Gastrocnemius medialis (tissue), 4 donors: ENCODE results near the gene SEL1L2. TPM values are rescaled to one million over a fixed set of nuclear protein-coding genes. Genes with fewer than 3 reads are reported as not detected.

Experiments used
- ATAC-seq, 2 donors: fragments of 150-250 bp; one replicate each; pipeline ENCODE4 v1.9.1; 2016
- DNase-seq, 2 donors: peaks; one replicate each; pipeline ENCODE4 v3.0.0-alpha.2; 2019
- H3K27ac ChIP-seq, 4 donors: fragments of 200-600 bp; sonication (generic); 1 replicate in 1 of 4; 2 replicates in 3 of 4; pipeline ENCODE4 v1.5.1; 2016 to 2018; ENCODE audit warnings: mild to moderate bottlenecking in 2 of 4, moderate library complexity in 1 of 4
- H3K27me3 ChIP-seq, 3 donors: fragments of 200-600 bp; sonication (generic) in 2 of 3; 1 replicate in 1 of 3; 2 replicates in 2 of 3; pipeline versions ENCODE4 v1.5.1 to v1.6.0; 2016 to 2019; ENCODE audit warnings: mild to moderate bottlenecking in 1 of 3, moderate library complexity in 1 of 3
- H3K36me3 ChIP-seq, 2 donors: fragments of 200-600 bp; sonication (generic) in 1 of 2; one replicate each; pipeline ENCODE4 v1.5.1; 2017 to 2018
- H3K4me1 ChIP-seq, 2 donors: fragments of 200-600 bp; sonication (generic) in 1 of 2; one replicate each; pipeline ENCODE4 v1.5.1; 2016 to 2017; ENCODE audit warnings: mild to moderate bottlenecking in 2 of 2
- H3K4me3 ChIP-seq, 4 donors: fragments of 200-600 bp; sonication (generic) in 3 of 4; 1 replicate in 1 of 4; 2 replicates in 3 of 4; pipeline ENCODE4 v1.5.1; 2016 to 2019; ENCODE audit warnings: mild to moderate bottlenecking in 2 of 4
- H3K9me3 ChIP-seq, 3 donors: fragments of 200-600 bp; sonication (generic) in 2 of 3; 1 replicate in 1 of 3; 2 replicates in 2 of 3; pipeline ENCODE4 v1.5.1; 2016 to 2019
- CTCF ChIP-seq, 5 experiments: fragments of 450-650 bp in 3 of 5; fragments of 200-600 bp in 2 of 5; sonication (generic) in 2 of 5; IDR thresholded peaks in 4 of 5; conservative IDR thresholded peaks in 1 of 5; 1 replicate in 4 of 5; 2 replicates in 1 of 5; pipeline ENCODE4 v1.5.1; 2016 to 2019; ENCODE audit warnings: antibody characterized with exemption in 5 of 5, mild to moderate bottlenecking in 3 of 5, moderate library complexity in 3 of 5
- POLR2A ChIP-seq, 2 donors: fragments of 450-650 bp; IDR thresholded peaks; one replicate each; pipeline ENCODE4 v1.6.1; 2017; ENCODE audit warnings: antibody characterized with exemption in 2 of 2, mild to moderate bottlenecking in 2 of 2, moderate library complexity in 2 of 2
- in situ Hi-C, 4 donors: fragments of 200-750 bp; cut with MboI; loops; one replicate each; pipeline versions ENCODE4 v1.15.0 to v1.8.0; 2017; ENCODE audit warnings: low sequenced_read_pairs in 4 of 4
- intact Hi-C: fragments of 100-400 bp; cut with DNase I; formaldehyde crosslinking; loops from one replicate; pipeline ENCODE4 v1.15.1; 2023; ENCODE audit warnings: low total_unique reads
- total RNA-seq, 4 donors: library from RNA; depleted of rRNA; stranded (reverse); fragments of >200 nt; gene quantifications; one replicate each; pipeline versions ENCODE4 v1.1.0 to v1.2.3, GENCODE V29; 2016

SEL1L2 gene
- total RNA-seq, 4 donors from 2014 or later = 0.71 TPM; not detected in 3

- DNase-seq = no peak
- no peak for TF ChIP-seq POLR2A (IDR thresholded peaks at IDR 0.05)
- TF ChIP-seq CTCF (IDR thresholded peaks at IDR 0.05 in 4 of 5, conservative IDR thresholded peaks at IDR 0.05 in 1 of 5) = no peak
- H3K27me3 ChIP-seq = no peaks in the 10 kb centered on the region
- H3K9me3 ChIP-seq = no peaks in the 10 kb centered on the region
- in situ Hi-C loops (no loop called here), intact Hi-C loops (no loop called here)
- H3K4me3 ChIP-seq = no peak overlapping the region
- no peaks in the 10 kb centered on the region for H3K36me3 ChIP-seq
- peaks cover 28 to 29% of the 10 kb centered on the region in 2 donors for H3K4me1 ChIP-seq
- ATAC-seq = no peak
- H3K27ac ChIP-seq = peak overlapping the region in 2 of 4 donors; percentile 14 to 54
Observed at GRCh38 chr20:13865156-13865555, 125.3 kb downstream of the SEL1L2 start.

GRCh38 chr20:13863244-13863643 lies 127.2 kb downstream of the SEL1L2 start:
- intact Hi-C loops = no loop called here
- H3K9me3 ChIP-seq = no peaks in the 10 kb centered on the region
- no peak overlapping the region for H3K4me3 ChIP-seq
- peaks cover 16 to 20% of the 10 kb centered on the region in 2 donors for H3K4me1 ChIP-seq
- ATAC-seq (no peak), DNase-seq (no peak)
- no peaks in the 10 kb centered on the region for H3K27me3 ChIP-seq
- no peak overlapping the region for H3K27ac ChIP-seq
- in situ Hi-C loops = no loop called here
- no peaks in the 10 kb centered on the region for H3K36me3 ChIP-seq
- TF ChIP-seq POLR2A (IDR thresholded peaks at IDR 0.05) (no peak), CTCF (IDR thresholded peaks at IDR 0.05 in 4 of 5, conservative IDR thresholded peaks at IDR 0.05 in 1 of 5) (no peak)

- intact Hi-C loops = no loop called here
- no peak for DNase-seq
- no peak for TF ChIP-seq POLR2A (IDR thresholded peaks at IDR 0.05)
- TF ChIP-seq CTCF (IDR thresholded peaks at IDR 0.05 in 4 of 5, conservative IDR thresholded peaks at IDR 0.05 in 1 of 5) = no peak
Observed at GRCh38 chr20:13862245-13862644, 128.2 kb downstream of the SEL1L2 start.

GRCh38 chr20:13858871-13859270 lies 131.5 kb downstream of the SEL1L2 start:
- ATAC-seq (no peak), DNase-seq (no peak)
- intact Hi-C loops (loop anchor here (5.0 kb wide), 1 partner anchor 57 kb away; no protein-coding TSS in a partner anchor), in situ Hi-C loops (no loop called here)
- Histone ChIP-seq H3K36me3 (no peaks in the 10 kb centered on the region), H3K4me1 (peaks cover 15 to 17% of the 10 kb centered on the region in 2 donors), H3K9me3 (no peaks in the 10 kb centered on the region), H3K27me3 (no peaks in the 10 kb centered on the region), H3K4me3 (no peak overlapping the region), H3K27ac (no peak overlapping the region)
- TF ChIP-seq POLR2A (IDR thresholded peaks at IDR 0.05) (no peak), CTCF (IDR thresholded peaks at IDR 0.05 in 4 of 5, conservative IDR thresholded peaks at IDR 0.05 in 1 of 5) (no peak)

More at GRCh38 chr20:13862245-13862644, 128.2 kb downstream of the SEL1L2 start:
- Histone ChIP-seq H3K36me3 (no peaks in the 10 kb centered on the region), H3K9me3 (no peaks in the 10 kb centered on the region), H3K4me3 (no peak overlapping the region), H3K27ac (no peak overlapping the region), H3K4me1 (peaks cover 24 to 25% of the 10 kb centered on the region in 2 donors), H3K27me3 (no peaks in the 10 kb centered on the region)
- in situ Hi-C loops = no loop called here
- no peak for ATAC-seq

- no peak for ATAC-seq
- no peak overlapping the region for H3K27ac ChIP-seq
- in situ Hi-C loops = no loop called here
Observed at GRCh38 chr20:13858439-13858838, 132.0 kb downstream of the SEL1L2 start.

More at GRCh38 chr20:13858439-13858838, 132.0 kb downstream of the SEL1L2 start:
- Histone ChIP-seq H3K9me3 (no peaks in the 10 kb centered on the region), H3K27me3 (no peaks in the 10 kb centered on the region), H3K4me3 (no peak overlapping the region), H3K4me1 (peaks cover 15 to 17% of the 10 kb centered on the region in 2 donors), H3K36me3 (no peaks in the 10 kb centered on the region)
- no peak for DNase-seq
- TF ChIP-seq CTCF (IDR thresholded peaks at IDR 0.05 in 4 of 5, conservative IDR thresholded peaks at IDR 0.05 in 1 of 5) (no peak), POLR2A (IDR thresholded peaks at IDR 0.05) (no peak)
- intact Hi-C loops = loop anchor here (5.0 kb wide), 1 partner anchor 56 kb away; no protein-coding TSS in a partner anchor
